WTC11 (cell line): ENCODE measurements around the gene NDUFS7.

Source experiments
- CTCF ChIP-seq: fragments of 200-600 bp; IDR thresholded peaks from 2 replicates; pipeline ENCODE4 v1.8.0; 2022; ENCODE audit warnings: antibody characterized with exemption
- HMGXB4 ChIP-seq: sonication (generic); formaldehyde crosslinking; IDR thresholded peaks from 2 replicates; pipeline ENCODE4 v1.8.1; 2023; ENCODE audit warnings: mild to moderate bottlenecking, moderate library complexity, missing genetic modification reagents
- NFYB ChIP-seq: sonication (generic); formaldehyde crosslinking; conservative IDR thresholded peaks from 2 replicates; pipeline ENCODE4 v1.8.0; 2022; ENCODE audit warnings: low read depth, missing genetic modification reagents
- ZNF121 ChIP-seq: sonication (generic); formaldehyde crosslinking; IDR thresholded peaks from 2 replicates; pipeline ENCODE4 v1.8.0; 2023; ENCODE audit warnings: missing genetic modification reagents
- ZNF425 ChIP-seq: fragments of 250-450 bp; sonication (Bioruptor Pico); conservative IDR thresholded peaks from 2 replicates; pipeline ENCODE4 v1.9.0; 2021; ENCODE audit warnings: mild to moderate bottlenecking

GRCh38 chr19:1440418-1440801 lies 56.7 kb downstream of the NDUFS7 start:
- no peak for TF ChIP-seq CTCF
- TF ChIP-seq ZNF425 = no peak
- no peak for TF ChIP-seq HMGXB4 (CRISPR knock-in tag)
- TF ChIP-seq ZNF121 (CRISPR knock-in tag) = no peak
- no peak for TF ChIP-seq NFYB (CRISPR knock-in tag)
